ENCODE measurements around the gene KLHL36. TPM values are rescaled to one million over a fixed set of nuclear protein-coding genes. Genes with fewer than 3 reads are reported as not detected.

The KLHL36 gene
- total RNA-seq, 1 donor from 2014 or later, result 53.0 TPM

DNA sequence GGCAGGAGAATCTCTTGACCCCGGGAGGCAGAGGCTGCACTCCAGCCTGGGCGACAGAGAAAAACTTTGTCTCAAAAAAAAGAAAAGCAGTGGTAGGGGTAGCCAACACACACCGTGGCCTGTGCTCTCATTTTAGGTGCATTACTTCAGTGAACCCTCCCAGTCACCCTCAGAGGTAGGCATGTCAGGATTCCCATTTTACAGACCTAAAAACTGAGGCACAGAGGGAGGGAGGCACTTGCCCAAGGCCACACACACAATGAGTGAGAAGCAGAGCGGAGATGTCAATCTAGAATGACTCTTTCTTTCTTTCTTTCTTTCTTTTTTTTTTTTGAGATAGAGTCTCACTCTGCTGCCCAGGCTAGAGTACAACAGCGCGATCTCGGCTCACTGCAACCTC is 35.6 kb upstream of the KLHL36 start:
- peaks cover 65% of the 10 kb centered on the region for H3K4me1 ChIP-seq

GRCh38 chr16:84613408-84614072 is 34.8 kb upstream of the KLHL36 start:
- Histone ChIP-seq H3K27me3 (ENCODE audit: low read depth) (no peaks in the 10 kb centered on the region), H3K27ac (no peak overlapping the region), H3K4me3 (no peak overlapping the region), H3K4me1 (peaks cover 58% of the 10 kb centered on the region), H3K36me3 (no peaks in the 10 kb centered on the region), H3K9me3 (no peaks in the 10 kb centered on the region)
- TF ChIP-seq, protein P1, sequence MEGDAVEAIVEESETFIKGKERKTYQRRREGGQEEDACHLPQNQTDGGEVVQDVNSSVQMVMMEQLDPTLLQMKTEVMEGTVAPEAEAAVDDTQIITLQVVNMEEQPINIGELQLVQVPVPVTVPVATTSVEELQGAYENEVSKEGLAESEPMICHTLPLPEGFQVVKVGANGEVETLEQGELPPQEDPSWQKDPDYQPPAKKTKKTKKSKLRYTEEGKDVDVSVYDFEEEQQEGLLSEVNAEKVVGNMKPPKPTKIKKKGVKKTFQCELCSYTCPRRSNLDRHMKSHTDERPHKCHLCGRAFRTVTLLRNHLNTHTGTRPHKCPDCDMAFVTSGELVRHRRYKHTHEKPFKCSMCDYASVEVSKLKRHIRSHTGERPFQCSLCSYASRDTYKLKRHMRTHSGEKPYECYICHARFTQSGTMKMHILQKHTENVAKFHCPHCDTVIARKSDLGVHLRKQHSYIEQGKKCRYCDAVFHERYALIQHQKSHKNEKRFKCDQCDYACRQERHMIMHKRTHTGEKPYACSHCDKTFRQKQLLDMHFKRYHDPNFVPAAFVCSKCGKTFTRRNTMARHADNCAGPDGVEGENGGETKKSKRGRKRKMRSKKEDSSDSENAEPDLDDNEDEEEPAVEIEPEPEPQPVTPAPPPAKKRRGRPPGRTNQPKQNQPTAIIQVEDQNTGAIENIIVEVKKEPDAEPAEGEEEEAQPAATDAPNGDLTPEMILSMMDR (IDR thresholded peaks at IDR 0.05), result no peak
- intact Hi-C loops (cut with DNase I), result no loop called here
- DNase-seq (no peak), ATAC-seq (no peak)

More for the DNA sequence above, 35.6 kb upstream of the KLHL36 start:
- Histone ChIP-seq H3K36me3 (no peaks in the 10 kb centered on the region), H3K4me3 (no peak overlapping the region), H3K9me3 (no peaks in the 10 kb centered on the region), H3K27ac (no peak overlapping the region), H3K27me3 (ENCODE audit: low read depth) (no peaks in the 10 kb centered on the region)
- intact Hi-C loops (cut with DNase I), result no loop called here
- no peak for DNase-seq
- no peak for ATAC-seq
- TF ChIP-seq, protein P1 (IDR thresholded peaks at IDR 0.05), result no peak

DNA sequence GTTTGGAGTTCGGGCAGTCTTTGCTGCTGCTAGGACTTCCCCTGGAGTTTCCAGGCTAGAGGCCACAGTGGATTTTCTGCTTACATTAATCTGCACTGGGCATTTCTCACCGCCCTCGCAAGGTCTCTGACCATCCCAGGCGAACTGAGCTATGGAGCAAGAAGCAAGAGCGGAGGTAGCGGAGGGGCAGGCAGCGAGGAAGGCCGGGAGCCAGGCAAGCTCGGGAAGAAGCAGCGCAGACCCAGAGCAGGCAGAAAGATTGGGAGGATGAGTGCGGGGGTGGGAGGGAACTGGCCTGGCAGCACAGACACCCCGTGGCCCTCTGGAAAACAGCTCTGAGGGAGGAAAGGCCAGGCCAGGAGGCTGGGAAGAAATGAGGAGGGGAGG is 34.2 kb upstream of the KLHL36 start:
- Histone ChIP-seq H3K4me3 (peak overlapping the region; percentile 92), H3K36me3 (no peaks in the 10 kb centered on the region), H3K4me1 (peaks cover 62% of the 10 kb centered on the region), H3K27me3 (ENCODE audit: low read depth) (no peaks in the 10 kb centered on the region), H3K9me3 (no peaks in the 10 kb centered on the region), H3K27ac (no peak overlapping the region)
- TF ChIP-seq, protein P1 (IDR thresholded peaks at IDR 0.05), result no peak
- DNase-seq, result no peak
- ATAC-seq, result no peak
- intact Hi-C loops (cut with DNase I), result no loop called here

DNA sequence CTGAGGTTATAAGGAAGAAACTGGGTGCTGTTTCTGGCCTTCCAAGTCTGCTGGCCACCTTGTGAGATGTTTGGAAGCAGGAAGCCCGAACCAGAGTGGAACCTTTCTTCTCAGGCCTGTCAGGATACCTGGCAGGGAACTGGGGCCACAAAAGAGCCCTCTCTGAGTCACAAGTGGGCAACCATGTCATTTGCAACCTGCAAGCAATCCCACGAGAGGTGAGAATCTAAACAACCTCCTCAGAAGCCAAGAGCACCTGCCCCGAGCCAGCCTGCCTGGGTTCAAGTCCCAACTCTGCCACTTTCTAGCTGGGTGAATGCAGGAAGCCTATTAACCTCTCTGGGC is 33.7 kb upstream of the KLHL36 start:
- peak overlapping the region; percentile 92 for H3K4me3 ChIP-seq
- H3K4me1 ChIP-seq, result peaks cover 63% of the 10 kb centered on the region
- intact Hi-C loops (cut with DNase I), result no loop called here
- DNase-seq, result no peak
- H3K27ac ChIP-seq, result no peak overlapping the region
- H3K9me3 ChIP-seq, result no peaks in the 10 kb centered on the region
- TF ChIP-seq, protein P1 (IDR thresholded peaks at IDR 0.05), result no peak
- ATAC-seq, result no peak
- no peaks in the 10 kb centered on the region for H3K36me3 ChIP-seq
- no peaks in the 10 kb centered on the region for H3K27me3 ChIP-seq (ENCODE audit: low read depth)

DNA sequence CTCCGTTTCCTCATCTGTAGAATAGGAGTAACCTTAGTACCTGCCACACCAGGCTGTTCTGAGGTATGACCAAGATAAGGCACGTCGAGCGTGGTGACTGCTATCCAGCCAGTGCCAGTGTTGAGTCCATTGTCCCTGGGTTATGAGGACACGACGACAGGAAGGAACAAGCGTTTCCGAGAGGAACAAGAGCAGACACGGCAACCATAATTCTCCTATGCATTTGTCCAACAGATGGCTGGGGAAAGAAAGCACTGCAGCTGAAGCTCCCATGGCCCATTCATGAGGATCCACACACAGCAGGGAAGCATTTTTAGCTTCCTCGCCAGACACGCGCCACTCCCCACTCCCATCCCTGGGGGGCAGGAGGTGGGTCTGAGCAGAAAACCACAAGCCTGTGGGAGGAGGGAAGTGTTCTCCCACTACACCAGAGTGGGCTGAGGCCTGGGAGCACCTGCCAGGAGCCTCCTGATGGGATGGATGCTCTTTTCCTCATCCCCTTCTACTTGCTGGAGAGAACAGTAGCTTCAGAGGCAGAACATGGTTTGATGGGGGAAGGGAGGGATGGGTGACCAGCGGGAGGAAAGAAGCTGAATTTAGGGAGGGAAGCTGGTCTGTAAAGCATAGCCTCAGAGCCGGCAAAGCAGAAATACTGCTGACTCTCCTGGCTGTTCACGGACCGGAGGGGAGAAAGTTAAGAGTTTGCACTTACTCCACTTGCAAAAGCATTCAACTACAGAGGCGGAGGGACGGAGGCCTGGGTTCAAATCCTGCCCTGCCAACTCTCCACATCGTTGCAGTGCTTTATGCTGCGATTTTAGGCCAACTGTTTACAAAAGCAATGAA is 33.1 kb upstream of the KLHL36 start:
- TF ChIP-seq, protein P1 (IDR thresholded peaks at IDR 0.05), result no peak
- DNase-seq (no peak), ATAC-seq (no peak)
- no peaks in the 10 kb centered on the region for H3K9me3 ChIP-seq
- H3K36me3 ChIP-seq, result no peaks in the 10 kb centered on the region
- H3K4me1 ChIP-seq, result peaks cover 63% of the 10 kb centered on the region
- H3K27ac ChIP-seq, result peak overlapping the region; percentile 1
- H3K27me3 ChIP-seq (ENCODE audit: low read depth), result no peaks in the 10 kb centered on the region
- peak overlapping the region; percentile 92 for H3K4me3 ChIP-seq
- intact Hi-C loops (cut with DNase I), result no loop called here

Data from lower lobe of right lung (tissue), 2 donors.